Middle frontal gyrus (tissue), 1 donor: Measurements from ENCODE around the gene PPP2R3A.
A peak's percentile ranks its signal among the peaks of the same experiment; 100 is the strongest.

ENCODE experiments used
- DNase-seq: peaks from one replicate; pipeline ENCODE4 v3.0.0-alpha.2; 2015; ENCODE audit warnings: low spot score; ENCODE audit errors: extremely low spot score

The PPP2R3A gene

DNA sequence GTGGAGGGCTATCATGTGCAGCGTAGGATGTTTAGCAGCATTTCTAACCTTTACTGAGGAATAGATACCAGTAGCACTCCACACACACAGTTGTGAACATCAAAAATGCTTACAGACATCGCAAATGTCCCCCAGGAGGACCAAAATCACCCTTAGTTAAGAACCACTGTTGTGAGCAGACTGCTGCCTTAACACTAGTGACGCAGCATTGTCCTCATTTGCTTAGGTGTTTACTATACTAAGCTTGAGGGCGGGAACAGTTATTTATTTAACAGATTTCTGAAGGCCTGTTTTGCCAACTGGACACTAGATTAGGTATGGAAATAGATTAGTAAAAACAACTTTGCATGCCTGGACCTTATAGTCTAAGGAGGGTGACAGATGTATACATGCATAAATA is 2.3 kb downstream of the PPP2R3A start:
- DNase-seq = no peak

DNA sequence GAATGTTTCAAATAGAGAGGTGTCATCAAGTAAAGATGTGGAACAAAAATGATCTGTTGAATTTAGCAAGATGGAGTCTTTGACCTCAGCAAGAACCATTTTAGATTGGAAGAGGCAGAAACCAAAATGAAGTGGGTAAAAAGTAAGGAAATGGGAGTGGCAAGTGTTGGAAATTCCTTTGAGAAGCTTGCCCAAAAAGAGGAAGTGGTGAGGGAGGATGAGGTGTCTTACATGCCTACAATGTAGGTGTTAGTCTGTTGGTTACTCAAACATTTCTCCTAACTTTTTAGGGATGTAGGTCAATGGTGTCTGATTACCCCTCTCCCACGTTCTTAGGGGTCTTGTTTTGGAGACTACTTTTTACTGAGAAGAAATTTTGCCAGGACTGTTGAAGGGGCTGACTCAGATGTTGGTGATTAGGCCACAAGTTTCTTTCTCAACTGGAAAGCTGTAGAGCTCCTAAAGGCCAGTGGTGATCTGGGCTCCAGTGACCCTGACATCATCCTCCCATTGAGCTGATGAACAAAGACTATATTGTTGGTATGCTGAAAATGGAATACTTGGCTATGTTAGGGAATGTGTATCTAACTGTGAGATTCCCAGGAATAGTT is 5.1 kb downstream of the PPP2R3A start:
- DNase-seq = peak; percentile 51

DNA sequence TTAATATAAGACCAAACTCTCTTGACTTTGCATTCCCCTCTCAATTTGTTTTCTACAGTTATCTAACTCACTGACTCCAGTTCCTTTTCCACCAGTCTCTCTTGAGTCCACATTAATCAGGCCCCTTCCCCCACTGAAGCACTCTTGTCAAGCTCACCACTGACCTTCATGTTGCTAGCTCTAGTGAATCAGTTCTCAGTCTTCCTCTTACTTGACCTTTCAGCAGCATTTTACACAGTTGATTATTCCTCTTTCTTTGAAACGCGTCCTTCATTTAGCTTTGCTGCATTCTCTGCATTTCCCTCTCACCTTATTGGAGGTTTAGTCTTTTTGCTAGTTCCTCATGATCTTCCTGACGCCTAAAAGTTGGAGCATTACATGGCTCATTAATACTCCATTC is 8.3 kb downstream of the PPP2R3A start:
- DNase-seq = no peak

DNA sequence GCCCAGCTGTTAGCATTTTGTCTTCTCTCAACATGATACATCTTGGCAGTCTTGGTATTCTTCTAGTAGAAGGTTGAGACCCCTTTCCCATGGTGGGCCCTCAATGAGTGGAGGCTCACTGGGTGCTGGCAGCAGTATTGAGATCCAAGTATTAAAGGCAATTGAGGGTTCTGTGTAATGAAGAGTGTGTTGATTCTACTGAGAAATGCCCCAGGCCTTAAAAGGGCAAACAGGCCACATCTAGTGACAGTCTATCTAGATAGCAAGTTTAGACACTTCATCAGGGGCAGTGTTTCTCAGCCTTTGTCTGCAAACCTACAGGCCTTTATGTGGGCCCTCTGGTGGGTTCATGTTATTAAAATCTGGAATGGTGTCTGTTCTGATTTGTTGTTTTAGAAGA is 9.5 kb downstream of the PPP2R3A start:
- DNase-seq = no peak

DNA sequence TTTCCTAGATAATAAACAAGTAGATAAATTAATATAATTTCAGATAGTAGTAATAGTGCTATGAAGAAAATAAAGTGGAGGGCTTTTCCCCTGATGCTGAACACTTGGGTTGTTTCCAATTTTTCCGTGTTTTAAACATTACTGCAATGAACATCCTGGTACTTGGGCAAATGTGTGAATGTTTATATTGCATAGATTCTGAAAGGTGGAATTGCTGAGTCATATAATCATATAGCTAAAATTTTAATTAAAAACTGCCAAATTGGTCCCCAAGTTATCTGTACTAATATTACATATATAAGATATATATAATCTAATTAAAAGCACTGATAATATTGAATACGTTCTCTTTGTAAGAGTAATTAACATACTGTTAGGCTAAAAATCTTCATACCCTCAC is 10.0 kb downstream of the PPP2R3A start:
- no peak for DNase-seq

DNA sequence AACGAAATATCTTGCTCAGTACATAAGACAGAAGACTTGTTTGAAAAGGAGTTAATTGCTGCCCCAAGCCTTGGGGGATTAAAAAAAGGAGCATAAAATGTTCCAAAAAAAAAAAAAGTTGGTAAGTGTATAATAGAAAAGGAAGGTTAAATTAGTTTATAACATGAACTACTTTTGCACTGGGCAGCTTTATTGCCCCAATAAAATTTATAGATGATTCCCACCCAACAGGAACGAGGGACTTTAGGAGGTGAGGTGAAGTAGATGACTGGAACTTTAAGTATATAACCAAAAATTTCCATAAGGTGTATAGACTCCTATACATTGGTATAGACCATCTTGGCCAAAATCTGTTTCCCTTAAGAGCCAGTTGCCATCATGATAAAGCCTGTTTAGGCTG is 14.8 kb downstream of the PPP2R3A start:
- DNase-seq = no peak

DNA sequence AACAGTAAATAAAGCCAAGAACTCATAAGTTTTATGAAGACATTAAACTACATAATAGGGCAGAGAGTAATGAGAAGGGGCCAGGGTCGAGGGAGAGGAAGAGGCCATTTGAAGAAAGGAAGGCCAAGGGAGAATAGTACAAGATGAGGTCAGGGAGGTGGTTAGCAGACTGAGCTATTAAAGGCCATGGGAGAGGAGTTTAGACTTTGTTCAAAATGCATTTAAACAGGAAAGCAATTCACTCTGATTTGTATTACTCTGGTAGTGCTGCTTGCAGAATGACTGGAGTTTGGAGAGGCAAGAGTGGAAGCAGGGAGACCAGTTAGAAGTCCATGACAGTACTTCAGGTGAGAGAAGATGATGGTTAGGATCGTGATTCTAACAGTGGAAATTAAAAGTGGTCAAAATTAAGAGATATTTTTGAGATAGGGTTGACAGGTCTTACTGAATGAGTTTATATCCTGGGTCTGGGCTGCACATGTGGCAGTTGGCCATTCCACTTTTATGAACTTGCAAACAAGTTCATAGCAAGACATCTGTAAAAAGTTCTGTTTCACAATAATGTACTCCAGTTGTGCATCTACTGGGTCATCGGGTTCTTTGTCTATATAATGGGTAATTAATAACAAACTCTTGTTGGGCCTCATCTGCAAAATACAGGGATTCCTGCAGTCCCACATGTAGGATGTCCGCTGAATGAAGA is 16.3 kb downstream of the PPP2R3A start:
- DNase-seq = no peak

DNA sequence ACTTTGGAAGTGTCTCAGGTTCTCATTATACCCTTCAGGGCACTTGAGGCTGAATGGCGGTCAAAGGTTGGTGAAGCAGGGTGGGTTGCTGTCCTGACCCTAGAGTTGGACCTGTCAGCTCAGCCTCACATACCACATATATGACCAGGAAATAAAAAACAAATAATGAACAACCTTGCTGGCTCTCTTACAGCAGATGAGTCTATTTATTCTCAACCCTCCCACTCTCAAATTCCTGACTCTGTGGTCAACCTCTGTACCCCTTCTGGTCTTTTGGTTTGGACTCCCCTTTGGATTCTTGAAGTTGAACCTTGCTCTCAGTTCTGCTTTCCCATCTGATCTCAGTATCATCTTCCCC is 16.9 kb downstream of the PPP2R3A start:
- no peak for DNase-seq

DNA sequence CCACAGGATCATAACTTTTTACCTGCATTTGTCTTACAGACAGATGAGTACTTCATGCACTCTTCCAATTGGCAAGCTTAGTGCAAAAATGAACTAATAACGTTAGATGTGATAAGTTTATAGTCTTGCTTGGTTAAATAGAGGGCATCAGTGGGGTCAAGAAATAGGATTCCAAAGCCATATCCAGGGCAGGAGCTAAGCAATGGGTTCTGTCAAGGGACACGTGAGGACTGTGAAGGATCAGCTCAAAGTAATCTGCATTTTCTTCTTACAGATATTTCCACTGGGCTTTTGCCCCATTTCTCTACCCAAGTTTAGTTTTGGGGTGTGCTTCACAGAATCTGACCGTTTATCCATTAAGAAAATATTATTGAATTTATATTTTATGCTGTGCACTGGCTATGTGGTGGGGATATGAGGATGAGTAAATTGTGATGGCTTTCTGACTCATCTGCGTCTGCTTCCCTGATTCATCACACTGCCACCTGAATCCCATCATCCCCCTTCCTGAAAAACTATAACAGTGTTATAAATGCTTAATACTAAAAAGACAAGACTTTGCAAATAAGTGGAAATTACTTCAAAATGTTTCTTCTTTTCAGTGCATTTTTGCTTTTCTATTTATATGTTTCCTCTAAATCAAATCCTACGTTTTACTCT is 17.5 kb downstream of the PPP2R3A start:
- no peak for DNase-seq

DNA sequence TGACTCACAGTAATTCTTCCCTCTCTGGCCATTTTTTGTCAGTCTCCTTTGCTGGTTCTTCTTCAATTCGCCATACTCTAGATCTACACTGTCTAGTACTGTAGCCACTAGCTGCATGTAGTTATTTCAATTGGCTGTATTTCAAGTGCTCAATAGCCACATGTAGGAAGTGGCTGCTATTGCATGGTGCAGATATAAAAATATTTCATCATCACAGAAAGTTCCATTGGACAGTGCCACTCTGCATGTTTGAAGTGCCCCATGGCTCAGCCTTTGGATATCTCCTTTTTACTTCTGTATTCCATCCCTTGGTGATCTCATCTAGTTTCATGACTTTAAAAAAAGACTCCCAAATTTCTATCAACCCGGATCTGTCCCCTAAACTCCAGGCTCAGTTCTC is 22.1 kb downstream of the PPP2R3A start:
- no peak for DNase-seq

DNA sequence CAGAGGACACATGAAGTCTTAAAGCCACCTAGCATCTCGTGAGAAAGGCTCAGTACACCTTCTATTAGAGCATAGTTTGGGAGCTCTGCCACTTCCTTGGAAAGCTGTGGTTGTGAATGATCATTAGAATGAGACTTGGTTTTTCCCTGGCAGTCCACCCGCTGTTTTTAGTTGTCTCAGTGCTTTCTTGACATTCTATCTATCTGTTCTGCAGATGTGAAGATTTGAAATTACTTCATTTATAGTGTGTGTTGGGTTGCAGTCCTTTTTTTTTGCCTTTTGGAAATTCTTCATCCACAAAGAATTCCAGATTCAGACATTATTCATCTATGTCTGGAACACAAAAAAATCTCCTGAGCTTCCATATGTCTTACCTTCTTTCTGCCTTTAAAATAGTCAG is 23.7 kb downstream of the PPP2R3A start:
- DNase-seq = no peak

DNA sequence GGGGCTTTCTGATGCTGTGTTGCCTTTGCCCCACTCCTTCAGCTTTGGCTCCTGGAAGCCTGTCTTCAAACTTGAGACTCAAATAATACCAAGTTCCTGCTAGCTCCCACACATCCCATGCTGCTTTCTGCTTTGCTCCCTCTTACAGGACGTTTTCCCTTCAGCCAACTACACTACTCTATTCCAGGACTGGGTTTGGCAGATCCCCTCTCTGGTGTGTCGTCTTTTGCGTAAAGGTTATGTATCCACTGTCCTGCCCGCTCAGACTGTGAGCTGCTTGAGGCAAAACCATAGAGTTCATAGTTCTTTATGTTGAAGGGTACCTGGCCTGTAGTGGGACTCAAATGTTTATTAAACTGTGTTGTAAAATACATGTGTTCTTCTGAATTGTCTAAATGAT is 25.4 kb downstream of the PPP2R3A start:
- DNase-seq = no peak

DNA sequence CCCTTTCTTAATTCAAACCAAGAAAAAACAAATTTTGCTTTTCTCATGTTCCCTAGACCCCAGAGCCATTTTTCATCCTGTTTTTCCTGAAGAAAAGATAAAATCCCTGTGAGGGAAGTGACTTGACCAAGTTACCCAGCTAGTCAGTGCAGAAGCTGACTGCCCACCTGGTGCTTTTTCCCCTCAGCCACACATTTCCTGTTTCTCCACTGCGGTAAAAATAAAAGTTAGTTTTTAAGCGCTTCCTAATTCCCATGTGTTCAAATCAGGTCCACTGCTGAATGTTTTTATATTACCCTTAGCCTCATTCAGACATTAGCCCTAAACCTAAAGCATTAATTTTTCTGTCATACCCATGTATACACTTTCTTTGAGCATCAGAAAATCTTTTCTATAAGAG is 26.1 kb downstream of the PPP2R3A start:
- no peak for DNase-seq

DNA sequence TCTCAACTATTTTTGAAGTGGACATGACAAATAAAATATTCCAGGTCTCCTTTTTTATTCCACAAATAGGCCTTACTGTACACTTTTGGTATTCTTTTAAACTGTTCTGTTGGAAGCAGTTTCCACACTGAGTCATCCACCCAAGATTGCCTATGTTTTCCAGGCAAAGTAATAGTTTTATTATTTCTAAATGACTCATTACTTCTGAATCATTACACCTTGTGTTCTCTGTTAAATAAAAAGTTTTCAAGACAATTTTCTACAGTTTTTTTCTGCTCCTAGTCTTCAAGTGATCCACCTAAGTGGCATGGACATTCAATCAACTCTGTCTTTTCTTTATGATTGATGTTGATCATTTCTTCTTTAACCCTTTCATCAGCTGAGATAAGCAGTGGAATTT is 26.5 kb downstream of the PPP2R3A start:
- no peak for DNase-seq

DNA sequence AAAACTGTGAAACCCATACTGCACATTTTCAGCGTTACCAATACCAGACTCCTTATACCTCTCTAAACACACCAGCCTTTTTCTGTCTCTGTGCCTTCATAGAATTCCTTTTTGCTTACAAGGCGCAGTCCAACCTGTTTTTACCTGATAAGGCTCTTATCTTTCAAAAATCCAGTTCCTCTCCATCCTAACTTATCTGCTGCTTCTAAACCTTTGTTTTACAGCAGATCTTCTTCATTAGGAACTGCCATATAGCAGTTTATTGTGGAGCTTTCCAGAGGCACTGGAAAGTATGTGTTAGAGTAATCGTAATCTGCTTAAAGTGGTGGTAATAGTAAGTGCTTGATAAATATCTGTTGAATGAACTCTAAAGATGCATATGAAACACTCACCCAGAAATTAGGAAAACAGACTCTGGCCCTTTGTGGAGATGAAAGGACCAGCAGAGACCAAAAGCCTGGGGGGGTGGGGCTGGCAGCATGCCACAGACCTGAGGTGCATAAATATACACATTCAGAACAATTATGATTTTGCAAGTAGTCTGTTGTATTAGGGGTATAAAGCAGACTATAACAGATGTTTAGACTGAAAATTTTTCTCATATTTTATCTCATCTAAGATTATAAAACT is 29.3 kb downstream of the PPP2R3A start:
- DNase-seq = no peak

DNA sequence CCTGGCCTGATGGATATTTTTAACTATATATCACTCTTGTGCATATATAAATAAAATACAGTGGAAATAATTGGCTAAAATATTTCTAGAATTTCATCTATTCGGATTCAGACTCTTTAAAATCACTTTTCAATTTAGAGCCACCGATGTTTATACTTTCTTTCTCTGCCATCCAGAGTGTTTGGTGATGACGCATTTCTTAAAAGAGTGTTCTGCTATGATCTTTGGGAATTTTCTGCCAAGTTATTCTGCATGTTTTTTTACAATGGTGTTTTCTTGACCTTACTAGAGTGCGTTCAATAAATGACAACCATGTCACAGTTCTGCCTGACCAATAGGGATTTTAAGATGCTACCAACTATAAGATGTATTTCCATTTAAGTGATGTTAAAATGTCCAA is 30.2 kb downstream of the PPP2R3A start:
- DNase-seq = no peak

DNA sequence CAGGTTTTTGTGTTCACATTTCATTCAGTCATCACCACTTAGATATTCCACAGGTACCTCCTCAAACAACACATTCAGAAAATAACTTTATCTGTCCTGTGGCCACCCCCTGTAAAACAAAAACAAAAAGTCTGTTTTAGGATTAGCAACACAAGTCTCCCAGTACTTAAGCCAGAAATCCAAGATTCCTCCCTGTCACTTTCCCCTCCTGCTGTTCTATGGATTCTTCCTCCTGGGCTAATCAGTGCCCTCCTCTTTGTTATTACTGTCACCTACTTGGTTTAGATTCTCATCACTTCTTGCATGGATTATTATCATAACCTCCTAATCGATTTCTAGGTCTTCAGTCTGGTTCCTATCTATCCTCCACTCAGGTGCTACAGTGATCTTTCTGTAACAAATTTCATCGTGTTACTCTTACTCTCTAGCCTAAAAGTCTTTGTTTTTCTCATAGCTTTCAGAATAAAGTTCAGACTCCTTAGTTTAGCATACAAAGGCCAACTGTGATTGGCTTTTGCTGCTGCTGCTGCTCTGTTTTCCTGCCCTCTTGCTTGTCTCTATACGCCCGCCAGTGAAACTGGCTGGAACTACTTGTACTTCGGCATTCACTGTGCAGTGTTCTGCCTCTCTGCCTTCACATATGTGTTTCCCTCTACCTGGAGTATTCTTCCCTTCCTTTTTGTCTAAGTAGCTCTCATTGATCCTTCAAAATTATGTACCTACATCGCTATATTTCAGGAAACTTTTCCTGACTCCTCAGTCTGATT is 32.2 kb downstream of the PPP2R3A start:
- no peak for DNase-seq

DNA sequence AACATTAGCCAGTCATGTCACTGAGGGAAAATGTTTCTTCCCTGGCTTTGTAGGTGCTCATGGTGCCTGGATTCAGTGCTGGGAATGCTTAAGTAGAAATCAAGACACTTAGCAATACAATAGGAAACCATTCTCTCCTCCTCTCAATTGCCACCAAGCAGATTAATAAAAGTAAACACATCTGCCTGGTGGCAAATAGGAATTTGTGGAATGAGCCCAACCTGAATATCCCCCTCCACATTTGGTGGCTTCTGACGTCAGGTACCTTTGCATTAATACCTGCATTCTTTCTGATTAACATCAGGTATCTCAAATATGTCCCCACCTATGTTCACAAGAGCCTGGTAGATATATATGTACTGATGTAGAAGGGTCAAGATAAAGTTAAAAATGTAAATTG is 42.7 kb downstream of the PPP2R3A start:
- no peak for DNase-seq

DNA sequence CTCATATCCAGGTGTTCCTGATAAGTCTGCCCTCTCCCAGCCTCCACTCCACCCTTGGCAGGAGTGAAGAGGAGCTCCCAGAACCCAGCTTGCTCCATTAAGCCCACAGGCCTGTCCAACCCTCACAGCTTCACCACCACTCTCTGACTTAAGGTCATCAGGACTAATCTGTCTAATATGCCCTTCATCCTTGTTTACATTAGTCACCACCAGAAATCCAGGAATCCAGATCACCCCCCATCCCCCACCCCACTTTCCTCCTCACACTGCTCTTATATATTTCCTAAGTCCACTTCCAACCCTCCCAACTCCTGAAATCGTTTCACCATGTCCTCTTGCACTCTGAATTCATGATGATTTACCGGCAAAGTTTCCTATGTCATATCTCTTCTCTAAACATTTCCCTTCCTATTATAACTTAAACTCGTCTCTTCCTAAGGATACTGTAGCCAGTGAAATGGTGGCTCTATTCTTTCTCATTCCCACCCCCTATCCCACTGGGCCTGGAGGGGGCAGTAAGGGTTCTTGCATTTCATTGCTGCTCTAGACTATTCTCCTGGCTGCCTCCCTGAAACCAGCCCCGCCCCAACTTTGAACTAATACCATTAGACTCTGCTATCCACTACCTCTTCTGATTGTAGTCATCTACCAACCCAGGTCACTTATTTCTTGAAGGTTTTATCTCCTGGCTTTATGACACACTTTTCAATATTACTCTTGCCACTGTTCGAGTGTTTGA is 43.4 kb downstream of the PPP2R3A start:
- DNase-seq = no peak

DNA sequence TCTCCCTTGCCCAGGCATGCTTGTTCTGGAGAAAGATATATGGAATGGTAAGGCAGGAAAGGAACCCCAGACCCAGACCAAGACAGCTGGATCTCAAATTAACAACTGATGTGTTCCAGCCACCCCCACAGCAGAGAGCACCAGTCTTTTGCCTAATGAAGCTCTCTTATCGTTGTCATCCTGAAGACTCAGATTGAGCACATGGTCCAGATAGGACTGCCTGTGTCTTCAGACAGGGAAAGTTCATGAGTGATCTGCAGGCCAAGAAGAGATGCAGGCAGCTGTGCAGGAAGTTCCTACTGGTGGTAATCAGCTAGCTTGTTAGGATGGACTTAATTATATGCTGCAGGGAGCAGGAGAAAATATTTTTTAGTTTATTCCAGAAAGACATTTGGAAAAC is 53.3 kb downstream of the PPP2R3A start:
- DNase-seq = no peak

DNA sequence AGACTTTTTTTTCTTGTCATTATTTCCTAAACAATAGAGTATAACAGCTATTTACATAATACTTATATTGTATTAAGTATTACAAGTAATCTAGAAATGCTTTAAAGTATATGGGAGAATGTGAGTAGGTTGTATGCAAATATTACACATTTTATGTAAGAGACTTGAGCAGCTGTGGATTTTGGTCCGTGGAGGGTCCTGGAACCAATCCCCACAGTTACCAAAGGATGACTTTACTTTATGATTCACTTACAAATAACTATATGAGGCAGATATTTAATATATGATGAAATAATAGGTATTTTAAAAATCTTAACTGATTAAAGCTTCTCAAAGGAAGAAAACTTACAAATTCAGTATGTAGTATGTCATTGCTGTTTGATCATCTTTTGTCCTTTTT is 56.3 kb downstream of the PPP2R3A start:
- no peak for DNase-seq
